K562 (cell line): ENCODE results near the gene PRRC2A. TPM values are rescaled to one million over a fixed set of nuclear protein-coding genes. Genes with fewer than 3 reads are reported as not detected.

Experiments used
- ATAC-seq: fragments of 200-7000 bp; cut with Tn5 transposase; 3 replicates; pipeline ENCODE4 v1.9.1; 2020; ENCODE audit warnings: moderate library complexity
- BruUV-seq: library from RNA; stranded (reverse); fragments of 400-500 nt; replicated peaks from 2 replicates; lab custom pipeline; 2021; lab: Mats Ljungman, UMichigan
- CTCF ChIA-PET: fragments of 300-600 bp; formaldehyde crosslinking; extraction: SDS; loops from one replicate; lab custom pipeline; 2021; ENCODE audit warnings: low intra/inter-chr PET ratio; lab: Yijun Ruan, JAX
- POLR2A ChIA-PET: fragments of 300-600, 350-650 bp; sonication (Branson Sonifier 250); formaldehyde crosslinking; extraction: SDS; loops from one replicate; lab custom pipeline; 2021; ENCODE audit warnings: antibody characterized with exemption, inconsistent platforms; lab: Yijun Ruan, JAX
- DNase-seq, 4 experiments: peaks; one replicate each; pipeline versions ENCODE4 v3.0.0 to v3.0.0-alpha.2; 2011 to 2018; ENCODE audit warnings: low spot score in 3 of 4, mixed read lengths in 3 of 4; ENCODE audit errors: extremely low read depth in 1 of 4
- FAIRE-seq: peaks from 2 replicates; lab custom pipeline; 2011; peaks lifted over from hg19 to GRCh38; lab: Jason Lieb, UNC
- H2AFZ ChIP-seq: 2 replicates; pipeline ENCODE4 v1.6.0; 2011; ENCODE audit warnings: low read depth, low read length, control low read depth, inconsistent platforms
- H3K27ac ChIP-seq: fragments of 200-600 bp; 3 replicates; pipeline ENCODE4 v1.8.0; 2011; ENCODE audit warnings: low read depth, mild to moderate bottlenecking, control low read depth, inconsistent platforms, low read length, moderate library complexity, mixed read lengths; ENCODE audit errors: extremely low read depth
- H3K27me3 ChIP-seq, 2 experiments: fragments of 300-600 bp in 1 of 2; 2 replicates in 1 of 2; 3 replicates in 1 of 2; pipeline versions ENCODE4 v1.6.0 to v1.8.0; 2011; ENCODE audit warnings: inconsistent platforms in 2 of 2, low read length in 2 of 2, mild to moderate bottlenecking in 1 of 2, mixed read lengths in 1 of 2, moderate library complexity in 1 of 2; ENCODE audit not compliant: control insufficient read depth in 2 of 2, insufficient read depth in 2 of 2
- H3K36me3 ChIP-seq: fragments of 300-600 bp; 3 replicates; pipeline ENCODE4 v1.8.0; 2011; ENCODE audit warnings: mild to moderate bottlenecking, low read length, inconsistent platforms; ENCODE audit not compliant: control insufficient read depth, insufficient read depth
- H3K4me1 ChIP-seq, 2 experiments: fragments of 200-600 bp in 1 of 2; replicated peaks in 1 of 2; 2 replicates in 1 of 2; 3 replicates in 1 of 2; pipeline versions ENCODE4 v1.5.1 to v1.8.0; 2011; ENCODE audit warnings: inconsistent platforms in 2 of 2, low read length in 2 of 2, mild to moderate bottlenecking in 1 of 2, mixed read lengths in 1 of 2, moderate library complexity in 1 of 2; ENCODE audit not compliant: control insufficient read depth in 2 of 2, insufficient read depth in 2 of 2
- H3K4me2 ChIP-seq: 2 replicates; pipeline ENCODE4 v1.6.1; 2011; ENCODE audit warnings: low read length, control low read depth, inconsistent platforms, mixed read lengths; ENCODE audit not compliant: insufficient read depth
- H3K4me3 ChIP-seq: fragments of 200-600 bp; sonication (generic), shearing (Covaris generic); 2 replicates; pipeline ENCODE4 v1.5.1; 2016; ENCODE audit warnings: control low read depth, inconsistent platforms
- H3K79me2 ChIP-seq: fragments of 200-600 bp; 3 replicates; pipeline ENCODE4 v1.8.0; 2011; ENCODE audit warnings: low read length, inconsistent platforms; ENCODE audit not compliant: control insufficient read depth, insufficient read depth
- H3K9ac ChIP-seq, 2 experiments: 2 replicates each; pipeline versions ENCODE4 v1.6.0 to v1.6.1; 2011; ENCODE audit warnings: low read depth in 2 of 2, low read length in 2 of 2, control low read depth in 1 of 2, inconsistent platforms in 1 of 2, mild to moderate bottlenecking in 1 of 2, mixed read lengths in 1 of 2; ENCODE audit not compliant: insufficient read depth in 1 of 2
- H3K9me1 ChIP-seq: one replicate; pipeline ENCODE4 v1.6.0; 2011; ENCODE audit warnings: inconsistent platforms, mild to moderate bottlenecking, low read length, moderate library complexity; ENCODE audit not compliant: control insufficient read depth, insufficient read depth
- H3K9me3 ChIP-seq: replicated peaks from 2 replicates; pipeline ENCODE4 v1.5.1; 2011; ENCODE audit warnings: low read depth, low read length, inconsistent platforms; ENCODE audit not compliant: control insufficient read depth, insufficient read depth
- H4K20me1 ChIP-seq: replicated peaks from 2 replicates; pipeline ENCODE4 v1.6.1; 2011; ENCODE audit warnings: low read length, inconsistent platforms, mixed read lengths; ENCODE audit not compliant: control insufficient read depth, insufficient read depth
- CBX1 ChIP-seq: sonication (generic); IDR thresholded peaks from 2 replicates; pipeline ENCODE4 v1.6.1; 2016; ENCODE audit warnings: antibody characterized with exemption, low read depth, mild to moderate bottlenecking
- CHD2 ChIP-seq: IDR thresholded peaks from 2 replicates; pipeline ENCODE4 v1.6.1; 2011; ENCODE audit warnings: low read depth, low read length
- HDAC3 ChIP-seq: fragments of 450-650 bp; IDR thresholded peaks from 2 replicates; pipeline ENCODE4 v1.6.1; 2018; ENCODE audit warnings: borderline replicate concordance, mild to moderate bottlenecking, moderate library complexity; ENCODE audit not compliant: partially characterized antibody
- HMG20B ChIP-seq: fragments of 250-450 bp; sonication (Bioruptor Pico); IDR thresholded peaks from 2 replicates; pipeline ENCODE4 v1.5.0; 2021; ENCODE audit warnings: mild to moderate bottlenecking
- JUNB ChIP-seq: fragments of 450-650 bp; formaldehyde crosslinking; conservative IDR thresholded peaks from 2 replicates; pipeline ENCODE4 v1.4.0; 2020; ENCODE audit warnings: mild to moderate bottlenecking
- NFRKB ChIP-seq: fragments of 450-650 bp; IDR thresholded peaks from 2 replicates; pipeline ENCODE4 v1.6.1; 2016; ENCODE audit warnings: low read depth
- SMAD1 ChIP-seq: fragments of 150-350 bp; IDR thresholded peaks from 2 replicates; pipeline ENCODE4 v1.6.1; 2014; ENCODE audit warnings: low read length, low read depth; ENCODE audit not compliant: partially characterized antibody
- SPI1 ChIP-seq: IDR thresholded peaks from 2 replicates; pipeline ENCODE4 v1.6.1; 2011; ENCODE audit warnings: low read depth, low read length, control low read depth, borderline replicate concordance
- SRSF3 ChIP-seq: fragments of 200-400 bp; formaldehyde crosslinking; IDR thresholded peaks from 2 replicates; pipeline ENCODE4 v1.6.1; 2016; ENCODE audit warnings: mild to moderate bottlenecking, low read length, moderate library complexity; ENCODE audit not compliant: insufficient read depth
- TSC22D4 ChIP-seq: fragments of 450-650 bp; IDR thresholded peaks from 2 replicates; pipeline ENCODE4 v1.6.1; 2016; ENCODE audit warnings: missing genetic modification characterization, missing biosample characterization, control low read depth
- ZC3H4 ChIP-seq: sonication (generic); formaldehyde crosslinking; IDR thresholded peaks from 2 replicates; pipeline ENCODE4 v1.9.0; 2021; ENCODE audit warnings: missing genetic modification reagents, borderline replicate concordance
- ZC3H8 ChIP-seq: fragments of 450-650 bp; IDR thresholded peaks from 2 replicates; pipeline ENCODE4 v1.6.1; 2017
- ZNF324 ChIP-seq: fragments of 250-450 bp; sonication (Bioruptor Pico); IDR thresholded peaks from 2 replicates; pipeline ENCODE4 v1.4.0; 2020; ENCODE audit warnings: mild to moderate bottlenecking
- WGBS: fragments of 100-300 bp; shearing (Covaris generic); methylation state at CpG from one replicate; pipeline ENCODE4 v1.1.6; 2016; ENCODE audit warnings: low coverage, mixed read lengths; ENCODE audit not compliant: insufficient coverage; ENCODE audit errors: missing lambda C conversion rate; 5-methylcytosine and 5-hydroxymethylcytosine counted together
- in situ Hi-C: fragments of 300-500 bp; cut with MboI; formaldehyde crosslinking; loops from 4 replicates; pipeline ENCODE4 v1.15.0; 2018; ENCODE audit warnings: inconsistent platforms, mixed read lengths
- intact Hi-C: fragments of 100-400 bp; cut with micrococcal nuclease; formaldehyde crosslinking; loops from 2 replicates; pipeline ENCODE4 v1.14.2; 2022
- polyA plus RNA-seq, 8 experiments: library from polyadenylated mRNA; depleted of rRNA in 4 of 8; stranded (reverse) in 5 of 8; unstranded in 3 of 8; fragments of >200 nt; fragmentation: Nextera tagmentation in 2 of 8; fragmentation: Illumina TruSeq in 1 of 8; extraction: Ambion mirVana in 2 of 8; extraction: Trizol in 1 of 8; gene quantifications; 2 replicates each; pipeline versions ENCODE4 v1.2.1 to v1.2.3, GENCODE V29; 2011 to 2014; ENCODE audit warnings: inconsistent platforms in 1 of 8, missing spikeins in 1 of 8
- total RNA-seq, 7 experiments: library from RNA; depleted of rRNA in 6 of 7; stranded (reverse); fragments of >200 nt in 6 of 7; fragmentation: Illumina TruSeq in 2 of 7; extraction: Trizol in 2 of 7; gene quantifications; 2 replicates each; pipeline versions ENCODE4 v1.2.1 to v1.2.3, GENCODE V29; 2011 to 2021; ENCODE audit warnings: low replicate concordance in 1 of 7
- TF ChIP-seq, protein P1 (sequence below), 2 experiments: fragments of 250-450 bp in 1 of 2; fragments of 450-650 bp in 1 of 2; sonication (Bioruptor Pico) in 1 of 2; IDR thresholded peaks; 2 replicates each; pipeline versions ENCODE4 v1.6.1 to v1.8.0; 2016 to 2021; ENCODE audit warnings: mild to moderate bottlenecking in 2 of 2, moderate library complexity in 2 of 2, missing compliant biosample characterization in 1 of 2, missing genetic modification characterization in 1 of 2
- TF ChIP-seq, protein P2 (sequence below): fragments of 450-650 bp; formaldehyde crosslinking; IDR thresholded peaks from 2 replicates; pipeline ENCODE4 v1.4.0; 2020; ENCODE audit warnings: mild to moderate bottlenecking, moderate library complexity
- TF ChIP-seq, protein P3 (sequence below): fragments of 450-650 bp; formaldehyde crosslinking; IDR thresholded peaks from 2 replicates; pipeline ENCODE4 v1.4.0; 2022; ENCODE audit warnings: mild to moderate bottlenecking, moderate library complexity

Gene PRRC2A
- total and polyA plus RNA-seq, 9 of the 15 experiments (the other 6 are each of a cell fraction or from before 2014, with no cell fraction given), result 1.0 to 332 (median 63.0) TPM

DNA sequence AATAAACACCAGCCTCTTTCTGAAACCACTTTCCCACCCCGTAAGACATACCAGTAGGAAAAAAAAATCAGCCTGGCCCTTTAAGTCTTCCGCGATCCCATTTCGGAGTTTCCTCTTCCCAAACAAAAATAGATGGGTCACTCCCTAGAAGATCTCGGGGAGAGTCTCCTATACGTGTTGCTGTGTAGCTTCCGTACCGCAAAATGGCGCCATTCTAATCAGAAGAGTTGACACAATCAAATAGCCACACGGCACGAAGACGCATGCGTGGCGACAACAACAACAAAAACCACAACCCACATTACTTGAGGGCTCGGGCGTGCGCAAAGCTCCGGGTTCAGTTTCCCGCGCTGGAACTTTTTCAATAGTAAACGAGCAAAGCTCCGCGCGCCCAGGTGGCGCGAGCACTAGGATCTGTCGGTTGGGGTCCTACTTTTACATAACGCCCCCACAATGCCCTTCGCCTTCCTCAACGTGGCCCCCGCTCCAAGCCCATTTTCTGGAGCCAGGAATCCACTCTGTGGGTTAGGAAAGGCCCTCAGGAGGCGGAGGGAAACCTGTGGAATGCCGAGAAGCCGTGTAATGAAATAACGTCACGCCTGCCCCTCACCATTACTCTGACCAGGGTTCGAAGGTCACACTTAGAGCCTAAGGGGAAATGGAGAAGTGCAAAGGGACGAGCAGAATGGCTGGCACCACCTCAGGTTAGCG, 44.4 kb downstream of the PRRC2A start, which contains the start of gene GPANK1:
Gene GPANK1 (minus strand): TSS at position 208 of the 711 bp plus-strand sequence. CDS start 519 bp downstream, outside the sequence.
- Histone ChIP-seq H3K27ac (peak within 1 kb of the TSS; percentile 97), H4K20me1 (0 out of 2 replicates have a peak, but pooled peaks cover 3% of the 10 kb centered on the region), H3K79me2 (peaks cover 84% of the 10 kb centered on the region), H2AFZ (peak within 1 kb of the TSS; percentile 62), H3K4me1 (peaks cover 36 to 46% of the 10 kb centered on the region in 2 experiments; a peak in 4 of 5 replicates), H3K27me3 (no peaks in the 10 kb centered on the region), H3K4me3 (peak within 1 kb of the TSS; percentile 66), H3K9me3 (no peaks in the 10 kb centered on the region), H3K36me3 (peaks cover 61% of the 10 kb centered on the region), H3K9me1 (no peaks in the 10 kb centered on the region), H3K4me2 (peak within 1 kb of the TSS; percentile 93), H3K9ac (peak within 1 kb of the TSS; percentile 96 to 97)
- 1% methylated on average over 39 of the region's 39 CpGs for WGBS
- peak; percentile 99 for FAIRE-seq
- ChIA-PET POLR2A (interaction anchor here (0.6 to 9.8 kb wide), 54 partner anchors 7 to 1692 kb away, joined by 3 to 267 read pairs (median 6); partner anchors contain the start of genes ABHD16A, APOM, BAG6 and CLIC1), CTCF (no interaction called here)
- intact Hi-C loops, result loop anchor here (1.0 to 10.0 kb wide), 7 partner anchors 13 to 510 kb away; partner anchors contain the start of genes ABHD16A, AGPAT1, ATP6V1G2 and BAG6
- peak in 3 of 4 experiments; percentile 71 to 100 (median 90) for DNase-seq
- in situ Hi-C loops, result loop anchor here (5.0 kb wide), 2 partner anchors 118 to 197 kb away; partner anchors contain the start of genes ATP6V1G2, NEU1 and NFKBIL1
- ATAC-seq, result peak; percentile 65
- BruUV-seq, result no TSS peak
- TF ChIP-seq, protein P1, sequence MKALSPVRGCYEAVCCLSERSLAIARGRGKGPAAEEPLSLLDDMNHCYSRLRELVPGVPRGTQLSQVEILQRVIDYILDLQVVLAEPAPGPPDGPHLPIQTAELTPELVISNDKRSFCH (CRISPR knock-in tag; IDR thresholded peaks at IDR 0.05), result no peak
- TF ChIP-seq, protein P1 (tag; IDR thresholded peaks at IDR 0.05), result peak; percentile 31
- TF ChIP-seq ZC3H4 (no peak), NFRKB (peak; percentile 94), ZNF324 (CRISPR knock-in tag) (peak; percentile 9; the same call in 1 of the 2 replicates), ZC3H8 (peak; percentile 85), TSC22D4 (tag) (no peak), SRSF3 (peak; percentile 95; the same call in 1 of the 2 replicates), HMG20B (no peak; the same call in 1 of the 2 replicates), HDAC3 (no peak), SMAD1 (peak; percentile 55), CBX1 (no peak), CHD2 (peak; percentile 20; the same call in 1 of the 2 replicates), SPI1 (peak; percentile 96), JUNB (CRISPR knock-in tag) (no peak)
- TF ChIP-seq, protein P2, sequence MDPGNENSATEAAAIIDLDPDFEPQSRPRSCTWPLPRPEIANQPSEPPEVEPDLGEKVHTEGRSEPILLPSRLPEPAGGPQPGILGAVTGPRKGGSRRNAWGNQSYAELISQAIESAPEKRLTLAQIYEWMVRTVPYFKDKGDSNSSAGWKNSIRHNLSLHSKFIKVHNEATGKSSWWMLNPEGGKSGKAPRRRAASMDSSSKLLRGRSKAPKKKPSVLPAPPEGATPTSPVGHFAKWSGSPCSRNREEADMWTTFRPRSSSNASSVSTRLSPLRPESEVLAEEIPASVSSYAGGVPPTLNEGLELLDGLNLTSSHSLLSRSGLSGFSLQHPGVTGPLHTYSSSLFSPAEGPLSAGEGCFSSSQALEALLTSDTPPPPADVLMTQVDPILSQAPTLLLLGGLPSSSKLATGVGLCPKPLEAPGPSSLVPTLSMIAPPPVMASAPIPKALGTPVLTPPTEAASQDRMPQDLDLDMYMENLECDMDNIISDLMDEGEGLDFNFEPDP, result peak; percentile 75; the same call in 1 of the 2 replicates
- TF ChIP-seq, protein P3, sequence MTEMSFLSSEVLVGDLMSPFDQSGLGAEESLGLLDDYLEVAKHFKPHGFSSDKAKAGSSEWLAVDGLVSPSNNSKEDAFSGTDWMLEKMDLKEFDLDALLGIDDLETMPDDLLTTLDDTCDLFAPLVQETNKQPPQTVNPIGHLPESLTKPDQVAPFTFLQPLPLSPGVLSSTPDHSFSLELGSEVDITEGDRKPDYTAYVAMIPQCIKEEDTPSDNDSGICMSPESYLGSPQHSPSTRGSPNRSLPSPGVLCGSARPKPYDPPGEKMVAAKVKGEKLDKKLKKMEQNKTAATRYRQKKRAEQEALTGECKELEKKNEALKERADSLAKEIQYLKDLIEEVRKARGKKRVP (CRISPR knock-in tag), result peak; percentile 28; the same call in 1 of the 2 replicates
